ENCODE data around the gene HDAC11. TPM values are rescaled to one million over a fixed set of nuclear protein-coding genes. Genes with fewer than 3 reads are reported as not detected.

The HDAC11 gene
- total and polyA plus RNA-seq, 7 donors = 9.2 to 29.6 (median 22.3) TPM

DNA sequence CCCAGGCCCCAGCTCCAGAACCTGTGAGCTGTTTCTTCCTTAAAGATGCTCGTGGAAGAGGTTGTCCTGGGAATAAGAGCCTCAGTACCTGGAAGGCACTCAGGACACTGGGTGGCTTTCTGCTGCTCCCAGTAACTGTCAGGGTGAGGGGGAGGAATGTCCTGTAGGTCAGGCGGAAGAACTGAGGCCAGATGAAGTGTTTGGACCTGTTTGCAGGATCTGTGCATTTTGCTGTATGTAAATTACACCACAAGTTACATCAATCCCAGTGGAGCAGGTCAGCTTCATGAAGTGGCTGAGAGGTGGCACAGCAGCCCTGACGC is 27.1 kb downstream of the HDAC11 start:
- Histone ChIP-seq H3K4me1 (peaks cover 4% of the 10 kb centered on the region), H3K27me3 (ENCODE audit: insufficient read depth in 3 of 3, low read length in 2 of 3) (no peaks in the 10 kb centered on the region), H3K9me3 (no peaks in the 10 kb centered on the region), H3K4me3 (no peak overlapping the region), H3K36me3 (ENCODE audit: insufficient read depth in 1 of 2, low read depth in 1 of 2) (peaks cover 0 to 10% of the 10 kb centered on the region in 2 donors), H3K27ac (no peak overlapping the region)
- no peak for TF ChIP-seq CTCF (IDR thresholded peaks at IDR 0.05)
- WGBS, 3 donors = 69 to 85% (median 82%) methylated on average over 3 of the region's 3 CpGs
- intact Hi-C loops (cut with DNase I) = no loop called here
- ATAC-seq (no peak), DNase-seq (no peak)

GRCh38 chr3:13507570-13508339 is 27.6 kb downstream of the HDAC11 start:
- no peaks in the 10 kb centered on the region for H3K9me3 ChIP-seq
- H3K4me1 ChIP-seq = peaks cover 4% of the 10 kb centered on the region
- no peak overlapping the region for H3K4me3 ChIP-seq
- peaks cover 0 to 10% of the 10 kb centered on the region in 2 donors for H3K36me3 ChIP-seq (ENCODE audit: insufficient read depth in 1 of 2, low read depth in 1 of 2)
- DNase-seq = peak in 1 of 2 donors; percentile 63
- ATAC-seq = peak in 2 of 4 donors; percentile 49 to 50
- H3K27me3 ChIP-seq (ENCODE audit: insufficient read depth in 3 of 3, low read length in 2 of 3) = no peaks in the 10 kb centered on the region
- no peak for TF ChIP-seq CTCF (IDR thresholded peaks at IDR 0.05)
- intact Hi-C loops (cut with DNase I) = no loop called here
- WGBS, 3 donors = 30 to 38% (median 38%) methylated on average over 20 of the region's 20 CpGs
- no peak overlapping the region for H3K27ac ChIP-seq

DNA sequence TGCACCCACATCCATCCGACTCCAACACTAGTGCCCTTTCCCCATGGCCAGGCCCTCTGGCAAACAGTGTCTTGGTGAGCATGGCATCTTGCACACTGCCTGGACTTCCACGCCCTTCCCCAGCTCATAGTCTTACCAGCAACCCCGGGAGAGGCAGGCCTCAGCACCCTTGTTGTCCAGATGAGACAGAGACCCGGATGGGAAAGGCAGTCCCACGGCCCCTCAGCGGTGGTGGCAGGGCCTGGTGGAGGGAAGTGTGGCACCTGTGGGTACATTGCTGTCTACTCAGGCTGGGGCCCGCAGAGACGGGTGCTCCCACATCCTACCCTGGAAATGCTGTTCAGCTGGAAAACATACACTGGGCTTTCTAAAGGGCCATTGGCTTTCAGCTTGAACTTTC is 28.4 kb downstream of the HDAC11 start:
- WGBS, 3 donors = 91 to 95% (median 92%) methylated on average over 8 of the region's 8 CpGs

GRCh38 chr3:13509059-13509815 is 29.1 kb downstream of the HDAC11 start:
- ATAC-seq = no peak
- intact Hi-C loops (cut with DNase I) = no loop called here
- Histone ChIP-seq H3K27me3 (ENCODE audit: insufficient read depth in 3 of 3, low read length in 2 of 3) (no peaks in the 10 kb centered on the region), H3K9me3 (no peaks in the 10 kb centered on the region), H3K4me1 (peaks cover 4% of the 10 kb centered on the region), H3K4me3 (no peak overlapping the region), H3K36me3 (ENCODE audit: insufficient read depth in 1 of 2, low read depth in 1 of 2) (peaks cover 0 to 4% of the 10 kb centered on the region in 2 donors), H3K27ac (no peak overlapping the region)
- DNase-seq = peak in 1 of 2 donors; percentile 40
- TF ChIP-seq CTCF (IDR thresholded peaks at IDR 0.05) = no peak
- WGBS, 3 donors = 89 to 91% (median 89%) methylated on average over 15 of the region's 15 CpGs

More for the DNA sequence above, 28.4 kb downstream of the HDAC11 start:
- peak in 1 of 2 donors; percentile 19 for DNase-seq
- intact Hi-C loops (cut with DNase I) = no loop called here
- Histone ChIP-seq H3K27me3 (ENCODE audit: insufficient read depth in 3 of 3, low read length in 2 of 3) (no peaks in the 10 kb centered on the region), H3K27ac (no peak overlapping the region), H3K4me1 (peaks cover 4% of the 10 kb centered on the region), H3K9me3 (no peaks in the 10 kb centered on the region), H3K4me3 (no peak overlapping the region), H3K36me3 (ENCODE audit: insufficient read depth in 1 of 2, low read depth in 1 of 2) (peaks cover 0 to 10% of the 10 kb centered on the region in 2 donors)
- no peak for ATAC-seq
- no peak for TF ChIP-seq CTCF (IDR thresholded peaks at IDR 0.05)

All from psoas muscle (tissue), 8 donors.